Measurements from ENCODE around the gene HTR2A. TPM values are rescaled to one million over a fixed set of nuclear protein-coding genes. Genes with fewer than 3 reads are reported as not detected.

The HTR2A gene
- total RNA-seq, 1 donor from 2014 or later, result 2.2 TPM

GRCh38 chr13:46797501-46798237, 99.2 kb downstream of the HTR2A start:
- intact Hi-C loops (cut with DNase I), result no loop called here
- Histone ChIP-seq H3K36me3 (no peaks in the 10 kb centered on the region), H3K4me3 (peak overlapping the region; percentile 80 to 87), H3K9me3 (no peaks in the 10 kb centered on the region), H3K27me3 (no peaks in the 10 kb centered on the region), H3K27ac (peak overlapping the region; percentile 91), H3K4me1 (peaks cover 42% of the 10 kb centered on the region)
- TF ChIP-seq CTCF (IDR thresholded peaks at IDR 0.05), result no peak
- no peak for TF ChIP-seq POLR2A (IDR thresholded peaks at IDR 0.05)
- no peak for TF ChIP-seq POLR2AphosphoS5 (IDR thresholded peaks at IDR 0.05; ENCODE audit: insufficient read depth in 1 of 2, low read depth in 1 of 2)
- no peak for DNase-seq (ENCODE audit: extremely low spot score in 2 of 2)

GRCh38 chr13:46796515-46797474, 100.1 kb downstream of the HTR2A start, which contains the start of gene ESD:
Gene ESD, minus strand, starts transcription at chr13:46797161. Its CDS starts 5,748 bp downstream, at chr13:46791413.
- no peaks in the 10 kb centered on the region for H3K27me3 ChIP-seq
- no peaks in the 10 kb centered on the region for H3K36me3 ChIP-seq
- intact Hi-C loops (cut with DNase I), result no loop called here
- DNase-seq (ENCODE audit: extremely low spot score in 2 of 2), result peak in 1 of 2 donors; percentile 93
- TF ChIP-seq POLR2A (IDR thresholded peaks at IDR 0.05), result peak in 1 of 2 donors; percentile 83
- no peak for TF ChIP-seq CTCF (IDR thresholded peaks at IDR 0.05)
- TF ChIP-seq POLR2AphosphoS5 (IDR thresholded peaks at IDR 0.05; ENCODE audit: insufficient read depth in 1 of 2, low read depth in 1 of 2), result peak; percentile 37 to 92
- H3K9me3 ChIP-seq, result no peaks in the 10 kb centered on the region
- H3K27ac ChIP-seq, result peak within 1 kb of the TSS; percentile 91
- peaks cover 42% of the 10 kb centered on the region for H3K4me1 ChIP-seq
- peak within 1 kb of the TSS; percentile 80 to 87 for H3K4me3 ChIP-seq

- Histone ChIP-seq H3K36me3 (peaks cover 0 to 2% of the 10 kb centered on the region in 2 donors), H3K4me3 (peak overlapping the region; percentile 80 to 87), H3K4me1 (peaks cover 42% of the 10 kb centered on the region), H3K27ac (peak overlapping the region; percentile 91), H3K9me3 (no peaks in the 10 kb centered on the region), H3K27me3 (no peaks in the 10 kb centered on the region)
- intact Hi-C loops (cut with DNase I), result no loop called here
- DNase-seq (ENCODE audit: extremely low spot score in 2 of 2), result no peak
- no peak for TF ChIP-seq POLR2A (IDR thresholded peaks at IDR 0.05)
- TF ChIP-seq POLR2AphosphoS5 (IDR thresholded peaks at IDR 0.05; ENCODE audit: insufficient read depth in 1 of 2, low read depth in 1 of 2), result no peak
- no peak for TF ChIP-seq CTCF (IDR thresholded peaks at IDR 0.05)
Observed at GRCh38 chr13:46796129-46796514, 100.7 kb downstream of the HTR2A start.

GRCh38 chr13:46795321-46795720, 101.5 kb downstream of the HTR2A start:
- Histone ChIP-seq H3K4me3 (peak overlapping the region in 1 of 2 donors; percentile 80), H3K27me3 (no peaks in the 10 kb centered on the region), H3K36me3 (peaks cover 0 to 8% of the 10 kb centered on the region in 2 donors), H3K4me1 (peaks cover 42% of the 10 kb centered on the region), H3K27ac (no peak overlapping the region), H3K9me3 (no peaks in the 10 kb centered on the region)
- TF ChIP-seq POLR2AphosphoS5 (IDR thresholded peaks at IDR 0.05; ENCODE audit: insufficient read depth in 1 of 2, low read depth in 1 of 2) (no peak), POLR2A (IDR thresholded peaks at IDR 0.05) (no peak), CTCF (IDR thresholded peaks at IDR 0.05) (no peak)
- intact Hi-C loops (cut with DNase I), result no loop called here
- DNase-seq (ENCODE audit: extremely low spot score in 2 of 2), result no peak
